Measurements from ENCODE around the gene LRRC23.
A peak's percentile ranks its signal among the peaks of the same experiment; 100 is the strongest.

The LRRC23 gene

GRCh38 chr12:6925540-6926279 lies 21.1 kb downstream of the LRRC23 start:
- DNase-seq (ENCODE audit: low spot score), result no peak

- peak; percentile 85 for DNase-seq (ENCODE audit: low spot score)
Observed at GRCh38 chr12:6927379-6928021, 22.9 kb downstream of the LRRC23 start, which contains the start of gene ATN1. TSS of gene ATN1 (plus strand) at chr12:6927959. CDS start at chr12:6934002, 6,043 bp downstream.

- peak; percentile 67 for DNase-seq (ENCODE audit: low spot score)
Observed at GRCh38 chr12:6928022-6928702, 23.5 kb downstream of the LRRC23 start.

- DNase-seq (ENCODE audit: low spot score), result no peak
Observed at GRCh38 chr12:6928703-6929407, 24.2 kb downstream of the LRRC23 start.

GRCh38 chr12:6929466-6930452 lies 25.1 kb downstream of the LRRC23 start:
- no peak for DNase-seq (ENCODE audit: low spot score)

GRCh38 chr12:6932766-6933165 lies 28.1 kb downstream of the LRRC23 start:
- no peak for DNase-seq (ENCODE audit: low spot score)

GRCh38 chr12:6934110-6934509 lies 29.5 kb downstream of the LRRC23 start:
- no peak for DNase-seq (ENCODE audit: low spot score)

- no peak for DNase-seq (ENCODE audit: low spot score)
Observed at GRCh38 chr12:6935371-6936193, 31.0 kb downstream of the LRRC23 start.

- DNase-seq (ENCODE audit: low spot score), result no peak
Observed at GRCh38 chr12:6936194-6936635, 31.6 kb downstream of the LRRC23 start.

- no peak for DNase-seq (ENCODE audit: low spot score)
Observed at GRCh38 chr12:6936636-6937480, 32.2 kb downstream of the LRRC23 start.

- DNase-seq (ENCODE audit: low spot score), result peak; percentile 93
Observed at GRCh38 chr12:6937481-6938352, 33.1 kb downstream of the LRRC23 start.

GRCh38 chr12:6938353-6939190 lies 34.0 kb downstream of the LRRC23 start:
- DNase-seq (ENCODE audit: low spot score), result no peak

GRCh38 chr12:6939191-6939540 lies 34.5 kb downstream of the LRRC23 start:
- no peak for DNase-seq (ENCODE audit: low spot score)

- no peak for DNase-seq (ENCODE audit: low spot score)
Observed at GRCh38 chr12:6941267-6941666, 36.6 kb downstream of the LRRC23 start.

GRCh38 chr12:6941782-6942181 lies 37.2 kb downstream of the LRRC23 start:
- no peak for DNase-seq (ENCODE audit: low spot score)

- no peak for DNase-seq (ENCODE audit: low spot score)
Observed at GRCh38 chr12:6942331-6942665, 37.7 kb downstream of the LRRC23 start.

- peak; percentile 89 for DNase-seq (ENCODE audit: low spot score)
Observed at GRCh38 chr12:6943389-6943721, 38.7 kb downstream of the LRRC23 start.
